H1 (cell line): ENCODE measurements around the gene COL21A1. TPM values are rescaled to one million over a fixed set of nuclear protein-coding genes. Genes with fewer than 3 reads are reported as not detected.

Experiments used
- CTCF ChIA-PET: fragments of 300-600 bp; sonication (Branson Sonifier 250); formaldehyde crosslinking; loops from one replicate; lab custom pipeline; 2021; ENCODE audit not compliant: partially characterized antibody; lab: Charles Lee
- POLR2A ChIA-PET: fragments of 300-600 bp; sonication (Branson Sonifier 250); formaldehyde crosslinking; loops from one replicate; lab custom pipeline; 2021; ENCODE audit warnings: inconsistent platforms; ENCODE audit not compliant: partially characterized antibody; lab: Charles Lee
- DNase-seq, 2 experiments: peaks; one replicate each; pipeline versions ENCODE4 v3.0.0 to v3.0.0-alpha.2; 2010 to 2022; ENCODE audit warnings: low spot score in 2 of 2, low read depth in 1 of 2, mixed read lengths in 1 of 2
- FAIRE-seq: peaks from 2 replicates; lab custom pipeline; 2011; peaks lifted over from hg19 to GRCh38; lab: Jason Lieb, UNC
- H2AFZ ChIP-seq: 2 replicates; pipeline ENCODE4 v1.8.1; 2012; ENCODE audit warnings: low read length, inconsistent platforms
- H2AK5ac ChIP-seq: 2 replicates; pipeline ENCODE4 v1.6.1; 2013; ENCODE audit warnings: low read depth, low read length
- H2BK120ac ChIP-seq: replicated peaks from 2 replicates; pipeline ENCODE3; 2013; ENCODE audit warnings: low read depth, low read length, inconsistent platforms
- H2BK12ac ChIP-seq: 2 replicates; pipeline ENCODE4 v1.6.1; 2013; ENCODE audit warnings: low read depth, low read length
- H2BK15ac ChIP-seq: 2 replicates; pipeline ENCODE4 v1.6.1; 2013; ENCODE audit warnings: low read length
- H2BK20ac ChIP-seq: 2 replicates; pipeline ENCODE4 v1.6.1; 2013; ENCODE audit warnings: low read length
- H2BK5ac ChIP-seq: 2 replicates; pipeline ENCODE4 v1.6.1; 2013; ENCODE audit warnings: low read depth, low read length
- H3K14ac ChIP-seq: 2 replicates; pipeline ENCODE4 v1.6.1; 2013; ENCODE audit warnings: inconsistent platforms; ENCODE audit not compliant: insufficient read length
- H3K18ac ChIP-seq: 2 replicates; pipeline ENCODE4 v1.6.1; 2013; ENCODE audit warnings: low read length; ENCODE audit errors: extremely low read depth
- H3K23ac ChIP-seq: 2 replicates; pipeline ENCODE4 v1.6.1; 2013; ENCODE audit warnings: inconsistent platforms; ENCODE audit not compliant: insufficient read length
- H3K23me2 ChIP-seq: 2 replicates; pipeline ENCODE4 v1.6.1; 2013; ENCODE audit warnings: low read depth, low read length
- H3K27ac ChIP-seq: 2 replicates; pipeline ENCODE4 v1.6.1; 2011; ENCODE audit warnings: low read depth, low read length, inconsistent platforms
- H3K27me3 ChIP-seq, 4 experiments: replicated peaks in 1 of 4; 1 replicate in 1 of 4; 2 replicates in 3 of 4; pipeline versions ENCODE4 v1.6.1 to v1.8.1; 2011 to 2013; ENCODE audit warnings: low read length in 3 of 4, mild to moderate bottlenecking in 3 of 4, inconsistent platforms in 2 of 4, mixed read lengths in 2 of 4, moderate library complexity in 1 of 4; ENCODE audit not compliant: control insufficient read depth in 3 of 4, insufficient read depth in 3 of 4; ENCODE audit errors: extremely low read depth in 1 of 4
- H3K36me3 ChIP-seq, 4 experiments: 2 replicates each; pipeline versions ENCODE4 v1.6.1 to v1.8.1; 2011 to 2013; ENCODE audit warnings: mild to moderate bottlenecking in 4 of 4, low read length in 3 of 4, moderate library complexity in 2 of 4, control low read depth in 1 of 4, inconsistent platforms in 1 of 4; ENCODE audit not compliant: insufficient read depth in 4 of 4, control insufficient read depth in 2 of 4
- H3K4ac ChIP-seq: replicated peaks from 2 replicates; pipeline ENCODE3; 2013; ENCODE audit warnings: low read length, low read depth, mixed read lengths, inconsistent platforms; ENCODE audit not compliant: insufficient read length
- H3K4me1 ChIP-seq, 4 experiments: replicated peaks in 1 of 4; 1 replicate in 1 of 4; 2 replicates in 3 of 4; pipeline versions ENCODE4 v1.6.1 to v1.8.1; 2011 to 2013; ENCODE audit warnings: low read length in 3 of 4, inconsistent platforms in 2 of 4, mixed read lengths in 1 of 4; ENCODE audit not compliant: insufficient read depth in 4 of 4, control insufficient read depth in 3 of 4
- H3K4me2 ChIP-seq, 2 experiments: 2 replicates each; pipeline versions ENCODE4 v1.6.1 to v1.8.1; 2011 to 2013; ENCODE audit warnings: low read depth in 2 of 2, low read length in 2 of 2, control low read depth in 1 of 2, inconsistent platforms in 1 of 2, mild to moderate bottlenecking in 1 of 2; ENCODE audit not compliant: insufficient read depth in 1 of 2
- H3K4me3 ChIP-seq, 4 experiments: fragments of 200-600, 300-600 bp in 1 of 4; sonication (generic), shearing (Covaris generic), sonication (Bioruptor Twin) in 1 of 4; 2 replicates each; pipeline versions ENCODE4 v1.5.1 to v1.8.1; 2011 to 2016; ENCODE audit warnings: low read length in 4 of 4, low read depth in 3 of 4, control low read depth in 2 of 4, inconsistent platforms in 2 of 4, mild to moderate bottlenecking in 2 of 4, mixed read lengths in 1 of 4, moderate library complexity in 1 of 4; ENCODE audit not compliant: insufficient read depth in 2 of 4; ENCODE audit errors: extremely low read depth in 1 of 4
- H3K56ac ChIP-seq: replicated peaks from 2 replicates; pipeline ENCODE3; 2013; ENCODE audit warnings: low read depth, mild to moderate bottlenecking, mixed read lengths, low read length, inconsistent platforms; ENCODE audit not compliant: insufficient read length
- H3K79me1 ChIP-seq: 2 replicates; pipeline ENCODE4 v1.6.1; 2013; ENCODE audit warnings: low read depth, low read length, control low read depth
- H3K79me2 ChIP-seq, 2 experiments: 2 replicates each; pipeline versions ENCODE4 v1.6.1 to v1.8.1; 2012 to 2013; ENCODE audit warnings: low read length in 2 of 2, mild to moderate bottlenecking in 2 of 2, inconsistent platforms in 1 of 2; ENCODE audit not compliant: insufficient read depth in 2 of 2, control insufficient read depth in 1 of 2
- H3K9ac ChIP-seq, 4 experiments: replicated peaks in 1 of 4; 1 replicate in 1 of 4; 2 replicates in 3 of 4; pipeline versions ENCODE4 v1.6.1 to v1.8.1; 2011 to 2013; ENCODE audit warnings: low read depth in 3 of 4, low read length in 3 of 4, control low read depth in 2 of 4, mild to moderate bottlenecking in 2 of 4, moderate library complexity in 2 of 4, inconsistent platforms in 1 of 4; ENCODE audit errors: extremely low read depth in 1 of 4
- H3K9me3 ChIP-seq, 2 experiments: 2 replicates each; pipeline versions ENCODE4 v1.6.1 to v1.8.1; 2012 to 2013; ENCODE audit warnings: mild to moderate bottlenecking in 2 of 2, moderate library complexity in 2 of 2, control low read depth in 1 of 2, inconsistent platforms in 1 of 2, low read depth in 1 of 2, low read length in 1 of 2, mixed read lengths in 1 of 2; ENCODE audit not compliant: insufficient read depth in 2 of 2
- H4K20me1 ChIP-seq, 2 experiments: replicated peaks in 1 of 2; 2 replicates each; pipeline versions ENCODE3 to v1.8.1; 2011 to 2013; ENCODE audit warnings: inconsistent platforms in 2 of 2, low read length in 2 of 2, mild to moderate bottlenecking in 1 of 2; ENCODE audit not compliant: insufficient read depth in 2 of 2, control insufficient read depth in 1 of 2
- H4K5ac ChIP-seq: 2 replicates; pipeline ENCODE4 v1.6.1; 2013; ENCODE audit warnings: low read length, low read depth, mixed read lengths, inconsistent platforms; ENCODE audit not compliant: insufficient read length
- H4K8ac ChIP-seq: 2 replicates; pipeline ENCODE4 v1.8.0; 2013; ENCODE audit warnings: mild to moderate bottlenecking, moderate library complexity, low read length, inconsistent platforms; ENCODE audit not compliant: insufficient read depth; ENCODE audit errors: extremely low read depth
- H4K91ac ChIP-seq: replicated peaks from 2 replicates; pipeline ENCODE3; 2013; ENCODE audit warnings: low read length, mixed read lengths, inconsistent platforms; ENCODE audit not compliant: insufficient read length
- ASH2L ChIP-seq: fragments of 200-600, 300-600 bp; sonication (generic); IDR thresholded peaks from one replicate; pipeline ENCODE4 v1.7.1; 2017; ENCODE audit warnings: low read length
- E2F6 ChIP-seq: IDR thresholded peaks from 2 replicates; pipeline ENCODE4 v1.6.1; 2012; ENCODE audit warnings: inconsistent platforms
- FOSL1 ChIP-seq: IDR thresholded peaks from 2 replicates; pipeline ENCODE4 v1.6.1; 2011; ENCODE audit warnings: mild to moderate bottlenecking, low read depth, low read length, moderate library complexity; ENCODE audit not compliant: insufficient read depth
- GTF2F1 ChIP-seq: IDR thresholded peaks from 2 replicates; pipeline ENCODE4 v1.6.1; 2012; ENCODE audit warnings: low read depth, low read length, improper control_type of control experiment, borderline replicate concordance
- JUND ChIP-seq: IDR thresholded peaks from 2 replicates; pipeline ENCODE4 v1.6.1; 2011; ENCODE audit warnings: mild to moderate bottlenecking, improper control_type of control experiment, low read length
- MAX ChIP-seq: IDR thresholded peaks from 2 replicates; pipeline ENCODE4 v1.6.1; 2012; ENCODE audit warnings: inconsistent platforms
- POU5F1 ChIP-seq: IDR thresholded peaks from 2 replicates; pipeline ENCODE4 v1.6.1; 2011; ENCODE audit warnings: low read depth, mild to moderate bottlenecking, low read length, moderate library complexity
- SIN3A ChIP-seq, 2 experiments: IDR thresholded peaks in 1 of 2; conservative IDR thresholded peaks in 1 of 2; 2 replicates each; pipeline ENCODE4 v1.6.1; 2011 to 2012; ENCODE audit warnings: low read length in 2 of 2, improper control_type of control experiment in 1 of 2, low read depth in 1 of 2, mild to moderate bottlenecking in 1 of 2
- SIX5 ChIP-seq: IDR thresholded peaks from 2 replicates; pipeline ENCODE4 v1.6.1; 2011; ENCODE audit warnings: mild to moderate bottlenecking, low read depth, low read length
- SP4 ChIP-seq: IDR thresholded peaks from 2 replicates; pipeline ENCODE4 v1.6.1; 2012; ENCODE audit warnings: low read length, inconsistent platforms
- TAF7 ChIP-seq: optimal IDR thresholded peaks from 2 replicates; pipeline ENCODE3; 2011; ENCODE audit warnings: low read depth, mild to moderate bottlenecking, inconsistent platforms, low read length, moderate library complexity, borderline replicate concordance
- TBP ChIP-seq: IDR thresholded peaks from 2 replicates; pipeline ENCODE4 v1.6.1; 2011; ENCODE audit warnings: low read depth, low read length, improper control_type of control experiment
- TCF12 ChIP-seq: IDR thresholded peaks from 2 replicates; pipeline ENCODE4 v1.6.1; 2011; ENCODE audit warnings: low read depth, mild to moderate bottlenecking, low read length
- TEAD4 ChIP-seq: IDR thresholded peaks from 2 replicates; pipeline ENCODE4 v1.6.1; 2012; ENCODE audit warnings: low read depth, low read length, inconsistent platforms, mixed read lengths
- ZNF274 ChIP-seq: IDR thresholded peaks from 2 replicates; pipeline ENCODE4 v1.7.0; 2012; ENCODE audit warnings: low read length, borderline replicate concordance; ENCODE audit errors: extremely low read depth
- WGBS, 2 experiments: shearing (Covaris generic) in 1 of 2; methylation state at CpG; one replicate each; pipeline versions ENCODE4 v1.1.6 to v1.1.7; 2013 to 2015; ENCODE audit warnings: low lambda C conversion rate in 2 of 2, mixed read lengths in 2 of 2, inconsistent platforms in 1 of 2, low coverage in 1 of 2, missing lambda C conversion rate in 1 of 2; ENCODE audit not compliant: insufficient replicate concordance in 2 of 2, insufficient coverage in 1 of 2, insufficient read length in 1 of 2; ENCODE audit errors: extremely low coverage in 1 of 2, missing lambda C conversion rate in 1 of 2; 5-methylcytosine and 5-hydroxymethylcytosine counted together
- polyA plus RNA-seq, 7 experiments: library from polyadenylated mRNA; depleted of rRNA in 3 of 7; stranded (reverse) in 5 of 7; unstranded in 2 of 7; fragments of >200 nt in 5 of 7; fragments of 200-250 nt in 2 of 7; gene quantifications; 1 replicate in 5 of 7; 2 replicates in 1 of 7; 4 replicates in 1 of 7; pipeline versions ENCODE4 v1.2.1 to v1.2.3, GENCODE V29; 2011 to 2013; ENCODE audit warnings: missing spikeins in 2 of 7, mixed read lengths in 2 of 7
- total RNA-seq: library from RNA; stranded (reverse); fragmentation: NEBNext Ultra II Directional; extraction: Animal tissue kit (Norgen Biotek cat#: 25700); gene quantifications from 2 replicates; pipeline ENCODE4 v1.2.1, GENCODE V29; 2021

COL21A1 gene
- total and polyA plus RNA-seq, 2 of the 8 experiments (the other 6 are each of a cell fraction or from before 2014, with no cell fraction given), result 1.6 to 3.4 TPM

- Histone ChIP-seq H3K27me3 (no peaks in the 10 kb centered on the region), H3K79me2 (no peaks in the 10 kb centered on the region), H3K4ac (no peak overlapping the region), H3K56ac (no peak overlapping the region), H2BK20ac (no peak overlapping the region), H4K8ac (no peak overlapping the region), H3K79me1 (no peaks in the 10 kb centered on the region), H4K91ac (no peak overlapping the region), H2BK5ac (no peak overlapping the region), H3K18ac (no peak overlapping the region), H3K4me2 (no peak overlapping the region), H3K27ac (no peak overlapping the region), H3K4me1 (no peaks in the 10 kb centered on the region; a peak in 2 of 7 replicates), H4K5ac (no peak overlapping the region), H2BK120ac (no peak overlapping the region), H3K23ac (no peak overlapping the region), H2AK5ac (no peak overlapping the region), H3K4me3 (no peak overlapping the region), H3K23me2 (no peaks in the 10 kb centered on the region), H3K9ac (no peak overlapping the region), H3K36me3 (no peaks in the 10 kb centered on the region), H2BK12ac (no peak overlapping the region), H3K9me3 (no peaks in the 10 kb centered on the region; a peak in 1 of 4 replicates), H2BK15ac (no peak overlapping the region), H2AFZ (no peak overlapping the region), H3K14ac (no peak overlapping the region), H4K20me1 (no peaks in the 10 kb centered on the region)
- FAIRE-seq, result no peak
- 53% methylated on average over 2 of the region's 2 CpGs; no CpG with 5 or more reads in 1 of the 2 experiments for WGBS, 2 experiments
- DNase-seq, result no peak
- ChIA-PET POLR2A (interaction anchor here (1.9 kb wide), 1 partner anchor 19 kb away, joined by 4 read pairs; no protein-coding TSS in a partner anchor), CTCF (no interaction called here)
- TF ChIP-seq SIX5, result no peak
- TF ChIP-seq SP4, result no peak
- TF ChIP-seq MAX, result no peak
- TF ChIP-seq E2F6, result no peak
- TF ChIP-seq ASH2L, result no peak
- TF ChIP-seq POU5F1, result no peak
- no peak for TF ChIP-seq TEAD4
- TF ChIP-seq SIN3A (conservative IDR thresholded peaks at IDR 0.05 in 1 of 2, IDR thresholded peaks at IDR 0.05 in 1 of 2; ENCODE audit: low read depth in 1 of 2, low read length in 2 of 2), result no peak
- TF ChIP-seq GTF2F1, result no peak
- no peak for TF ChIP-seq ZNF274
- TF ChIP-seq JUND, result no peak
- no peak for TF ChIP-seq TCF12
- TF ChIP-seq TBP, result no peak
- TF ChIP-seq FOSL1, result no peak
- TF ChIP-seq TAF7, result no peak
Observed at GRCh38 chr6:56278171-56278591, 30.8 kb upstream of the COL21A1 start.
